ENCODE results near the gene MAGEA4.

The MAGEA4 gene

DNA sequence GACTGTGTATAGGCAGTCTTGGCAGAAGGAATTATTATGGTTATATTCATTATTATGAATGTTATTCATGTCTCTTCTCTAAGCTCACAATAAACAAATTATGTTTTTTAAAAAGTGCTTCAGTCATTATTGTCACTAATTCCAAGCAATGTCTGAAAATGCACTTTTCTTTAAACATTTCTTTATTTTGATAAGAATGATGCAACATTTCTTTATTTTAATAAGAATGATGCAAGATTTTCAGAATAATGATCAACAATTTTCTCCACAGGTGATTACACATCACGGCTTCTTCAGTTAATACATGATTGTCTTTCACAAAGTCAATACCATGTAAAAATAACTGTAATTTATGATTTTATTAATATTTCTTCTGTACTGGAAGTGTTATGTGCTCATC is 22.7 kb downstream of the MAGEA4 start:
- DNase-seq: no peak

- DNase-seq: no peak
Measured at GRCh38 chrX:151938172-151938571, 25.5 kb downstream of the MAGEA4 start.

GRCh38 chrX:151954730-151955129 is 42.0 kb downstream of the MAGEA4 start:
- no peak for DNase-seq

- no peak for DNase-seq
Measured at GRCh38 chrX:151958101-151958500, 45.4 kb downstream of the MAGEA4 start.

GRCh38 chrX:151962034-151962433 is 49.3 kb downstream of the MAGEA4 start:
- DNase-seq: no peak

GRCh38 chrX:151966236-151966635 is 53.5 kb downstream of the MAGEA4 start:
- DNase-seq: no peak

DNA sequence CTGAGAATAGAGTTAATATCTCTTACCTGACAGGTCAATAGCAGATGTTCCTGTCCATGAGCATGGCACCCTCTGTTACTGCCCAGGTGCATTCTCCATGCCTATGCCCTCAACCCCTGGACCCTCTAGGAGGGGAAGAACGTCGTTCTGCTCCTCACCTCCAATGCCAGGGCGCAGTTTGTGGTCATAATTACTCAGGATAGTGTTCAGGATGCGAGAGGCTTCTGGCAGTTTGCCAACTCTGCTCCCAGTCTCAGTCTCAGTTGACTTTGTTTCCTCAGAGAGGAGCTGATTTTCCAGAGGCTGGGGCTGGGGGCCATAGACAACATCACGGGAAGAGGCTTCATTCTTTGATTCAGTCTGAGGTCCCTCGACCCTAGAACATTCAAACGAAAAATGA is 57.3 kb downstream of the MAGEA4 start:
- DNase-seq: no peak

DNA sequence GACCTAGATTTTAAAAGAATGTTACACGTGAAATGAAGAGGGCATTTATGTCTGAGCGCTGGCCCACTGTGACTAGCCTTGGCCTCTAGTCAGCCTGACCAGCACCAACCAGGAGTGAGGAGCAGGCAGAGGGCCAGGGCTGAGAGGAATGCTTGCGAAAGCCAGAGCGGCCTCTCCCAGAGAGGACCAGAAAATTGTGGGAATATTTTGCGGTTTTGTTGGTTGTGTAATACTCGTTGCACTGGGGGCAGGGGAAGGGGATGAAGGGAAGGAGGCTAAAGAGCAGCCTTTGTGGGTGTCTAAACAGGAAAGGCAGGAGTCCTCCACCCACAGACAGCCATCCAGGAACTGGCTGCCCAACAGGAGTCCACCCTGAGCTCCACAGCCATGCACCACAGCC is 58.0 kb downstream of the MAGEA4 start:
- DNase-seq: no peak

DNA sequence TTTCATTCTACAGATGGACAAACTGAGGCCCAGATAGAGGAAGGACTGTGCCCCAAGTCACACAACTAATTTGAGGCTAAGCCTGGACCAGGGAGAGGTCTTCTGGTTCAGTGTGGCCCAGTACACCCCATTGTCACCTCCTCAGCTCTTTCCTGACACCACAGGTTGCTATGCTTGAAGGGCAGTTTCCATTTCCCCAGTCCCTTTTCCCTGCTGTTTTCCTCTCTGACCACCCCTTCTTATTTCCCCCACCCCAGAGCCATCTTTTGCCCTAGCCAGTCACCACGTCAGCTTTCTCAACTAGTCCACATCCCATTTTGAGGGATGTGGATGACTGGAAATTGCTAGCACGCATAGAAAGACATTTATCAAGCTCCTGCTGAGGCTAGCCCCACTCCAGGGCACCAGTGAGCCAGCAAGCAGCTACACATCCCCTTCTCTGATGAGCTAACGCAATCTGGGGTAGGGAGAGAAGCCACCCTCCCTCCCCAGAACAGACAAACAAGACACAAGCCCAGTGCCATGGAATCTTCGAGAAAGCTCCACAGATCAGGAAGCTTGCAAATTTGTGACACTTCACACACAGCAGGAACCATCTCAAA is 60.5 kb downstream of the MAGEA4 start:
- no peak for DNase-seq

GRCh38 chrX:151973851-151974335 is 61.2 kb downstream of the MAGEA4 start:
- DNase-seq: no peak

Data from activated CD8-positive, alpha-beta memory T cell treated with anti-CD3 and anti-CD28 coated beads, Interleukin-2, amount 50 U/mL, for 48 hours (primary cell).